ENCODE results near the gene ZNF70.

GRCh38 chr22:23700706-23701105, 50.2 kb downstream of the ZNF70 start:
- TF ChIP-seq, protein P1, sequence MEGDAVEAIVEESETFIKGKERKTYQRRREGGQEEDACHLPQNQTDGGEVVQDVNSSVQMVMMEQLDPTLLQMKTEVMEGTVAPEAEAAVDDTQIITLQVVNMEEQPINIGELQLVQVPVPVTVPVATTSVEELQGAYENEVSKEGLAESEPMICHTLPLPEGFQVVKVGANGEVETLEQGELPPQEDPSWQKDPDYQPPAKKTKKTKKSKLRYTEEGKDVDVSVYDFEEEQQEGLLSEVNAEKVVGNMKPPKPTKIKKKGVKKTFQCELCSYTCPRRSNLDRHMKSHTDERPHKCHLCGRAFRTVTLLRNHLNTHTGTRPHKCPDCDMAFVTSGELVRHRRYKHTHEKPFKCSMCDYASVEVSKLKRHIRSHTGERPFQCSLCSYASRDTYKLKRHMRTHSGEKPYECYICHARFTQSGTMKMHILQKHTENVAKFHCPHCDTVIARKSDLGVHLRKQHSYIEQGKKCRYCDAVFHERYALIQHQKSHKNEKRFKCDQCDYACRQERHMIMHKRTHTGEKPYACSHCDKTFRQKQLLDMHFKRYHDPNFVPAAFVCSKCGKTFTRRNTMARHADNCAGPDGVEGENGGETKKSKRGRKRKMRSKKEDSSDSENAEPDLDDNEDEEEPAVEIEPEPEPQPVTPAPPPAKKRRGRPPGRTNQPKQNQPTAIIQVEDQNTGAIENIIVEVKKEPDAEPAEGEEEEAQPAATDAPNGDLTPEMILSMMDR (IDR thresholded peaks at IDR 0.05) = no peak
- no peak for TF ChIP-seq POLR2A (IDR thresholded peaks at IDR 0.05)
